ENCODE measurements around the gene SGO2. TPM values are rescaled to one million over a fixed set of nuclear protein-coding genes. Genes with fewer than 3 reads are reported as not detected.

The SGO2 gene
- total RNA-seq, 1 donor from 2014 or later, result 2.8 TPM

- no peaks in the 10 kb centered on the region for H3K9me3 ChIP-seq
- intact Hi-C loops (cut with DNase I), result no loop called here
- H3K27ac ChIP-seq, result no peak overlapping the region
- no peak for DNase-seq
- no peaks in the 10 kb centered on the region for H3K27me3 ChIP-seq (ENCODE audit: low read depth)
- H3K4me3 ChIP-seq, result no peak overlapping the region
- TF ChIP-seq CTCF (IDR thresholded peaks at IDR 0.05), result no peak
- H3K36me3 ChIP-seq, result peaks cover 3% of the 10 kb centered on the region
- no peak for ATAC-seq
- H3K4me1 ChIP-seq, result no peaks in the 10 kb centered on the region
Observed at GRCh38 chr2:200617156-200618053, 91.4 kb downstream of the SGO2 start.

GRCh38 chr2:200618054-200618419 is 92.0 kb downstream of the SGO2 start:
- ATAC-seq, result no peak
- no peak overlapping the region for H3K27ac ChIP-seq
- no peak for TF ChIP-seq CTCF (IDR thresholded peaks at IDR 0.05)
- H3K4me1 ChIP-seq, result no peaks in the 10 kb centered on the region
- H3K36me3 ChIP-seq, result no peaks in the 10 kb centered on the region
- no peak overlapping the region for H3K4me3 ChIP-seq
- H3K27me3 ChIP-seq (ENCODE audit: low read depth), result no peaks in the 10 kb centered on the region
- DNase-seq, result no peak
- intact Hi-C loops (cut with DNase I), result no loop called here
- no peaks in the 10 kb centered on the region for H3K9me3 ChIP-seq

- no peak for TF ChIP-seq CTCF (IDR thresholded peaks at IDR 0.05)
- no peaks in the 10 kb centered on the region for H3K4me1 ChIP-seq
- ATAC-seq, result peak in 1 of 2 donors; percentile 57
- no peak overlapping the region for H3K4me3 ChIP-seq
- intact Hi-C loops (cut with DNase I), result no loop called here
- no peaks in the 10 kb centered on the region for H3K36me3 ChIP-seq
- H3K27ac ChIP-seq, result no peak overlapping the region
- no peak for DNase-seq
- no peaks in the 10 kb centered on the region for H3K27me3 ChIP-seq (ENCODE audit: low read depth)
- H3K9me3 ChIP-seq, result no peaks in the 10 kb centered on the region
Observed at GRCh38 chr2:200618590-200619021, 92.6 kb downstream of the SGO2 start.

GRCh38 chr2:200619279-200619678 is 93.3 kb downstream of the SGO2 start:
- Histone ChIP-seq H3K4me3 (no peak overlapping the region), H3K27ac (no peak overlapping the region), H3K27me3 (ENCODE audit: low read depth) (no peaks in the 10 kb centered on the region), H3K36me3 (no peaks in the 10 kb centered on the region), H3K9me3 (no peaks in the 10 kb centered on the region), H3K4me1 (no peaks in the 10 kb centered on the region)
- no peak for ATAC-seq
- intact Hi-C loops (cut with DNase I), result no loop called here
- DNase-seq, result no peak
- TF ChIP-seq CTCF (IDR thresholded peaks at IDR 0.05), result no peak

GRCh38 chr2:200620606-200621390 is 94.8 kb downstream of the SGO2 start:
- TF ChIP-seq CTCF (IDR thresholded peaks at IDR 0.05), result no peak
- intact Hi-C loops (cut with DNase I), result no loop called here
- peak in 1 of 2 donors; percentile 42 for ATAC-seq

More at GRCh38 chr2:200620606-200621390, 94.8 kb downstream of the SGO2 start:
- H3K9me3 ChIP-seq, result no peaks in the 10 kb centered on the region
- H3K27me3 ChIP-seq (ENCODE audit: low read depth), result no peaks in the 10 kb centered on the region
- H3K36me3 ChIP-seq, result no peaks in the 10 kb centered on the region
- H3K27ac ChIP-seq, result no peak overlapping the region
- no peaks in the 10 kb centered on the region for H3K4me1 ChIP-seq
- no peak for DNase-seq
- H3K4me3 ChIP-seq, result no peak overlapping the region
